Memory B cell (primary cell): ENCODE data around the gene ABCA3.
A peak's percentile ranks its signal among the peaks of the same experiment; 100 is the strongest.

Experiments
- ATAC-seq: fragments of 150-1000 bp; cut with Tn5 transposase; 2 replicates; pipeline ENCODE4 v1.10.0; 2021; ENCODE audit warnings: low read depth, mild to moderate bottlenecking, moderate library complexity
- DNase-seq, 2 donors: peaks; one replicate each; pipeline ENCODE4 v3.0.0; 2022; ENCODE audit warnings: low spot score in 2 of 2
- H3K27ac Mint-ChIP-seq: one replicate; pipeline ENCODE4 v1.8.0; 2022; ENCODE audit warnings: mild to moderate bottlenecking, moderate library complexity, mixed read lengths
- H3K27me3 Mint-ChIP-seq: one replicate; pipeline ENCODE4 v1.8.0; 2022; ENCODE audit warnings: mixed read lengths
- H3K36me3 Mint-ChIP-seq: one replicate; pipeline ENCODE4 v1.8.0; 2022; ENCODE audit warnings: mild to moderate bottlenecking, mixed read lengths
- H3K4me1 Mint-ChIP-seq: one replicate; pipeline ENCODE4 v1.8.0; 2022; ENCODE audit warnings: mixed read lengths
- H3K4me3 Mint-ChIP-seq: one replicate; pipeline ENCODE4 v1.8.0; 2022; ENCODE audit warnings: mild to moderate bottlenecking, moderate library complexity, mixed read lengths
- H3K9me3 Mint-ChIP-seq: one replicate; pipeline ENCODE4 v1.8.0; 2022; ENCODE audit warnings: mixed read lengths

The ABCA3 gene

DNA sequence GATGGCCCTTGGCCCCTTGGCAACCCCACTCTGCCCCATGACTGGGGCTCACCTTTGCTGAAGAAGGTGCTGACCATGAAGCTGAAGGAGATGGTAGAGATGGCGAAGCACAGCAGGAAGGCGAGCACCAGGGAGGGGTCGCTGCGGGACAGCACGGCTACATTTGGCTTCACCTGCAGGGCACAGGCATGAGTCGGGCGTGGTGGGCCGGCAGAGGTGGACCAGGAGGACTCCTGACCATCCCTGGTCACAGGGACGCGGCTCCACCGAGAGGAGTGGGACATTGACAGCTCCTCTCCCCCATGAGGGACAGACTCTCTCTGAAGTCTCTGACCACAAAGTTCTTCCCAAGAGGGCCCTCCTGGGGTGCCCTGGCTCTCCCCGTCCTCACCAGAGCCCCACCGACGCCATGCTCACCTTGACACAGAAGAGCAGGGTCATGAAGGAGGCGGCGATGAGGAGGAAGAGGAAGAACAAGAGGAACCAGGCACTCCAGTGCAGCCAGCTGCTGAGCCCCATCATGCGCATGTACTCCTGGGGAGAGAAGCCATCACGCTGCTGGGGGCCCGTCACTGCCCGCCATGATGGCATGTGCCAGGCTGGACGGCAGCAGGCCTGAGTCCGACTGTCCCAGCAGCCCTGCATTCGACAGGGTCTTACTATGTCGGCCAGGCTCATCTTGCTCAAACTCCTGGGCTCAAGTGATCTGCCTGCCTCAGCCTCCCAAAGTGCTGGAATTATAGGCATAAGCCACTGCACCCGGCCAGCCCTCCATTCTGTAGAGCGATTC is 23.1 kb downstream of the ABCA3 start:
- Mint-ChIP-seq H3K27ac (no peak overlapping the region), H3K4me1 (no peaks in the 10 kb centered on the region), H3K36me3 (peaks cover 9% of the 10 kb centered on the region), H3K9me3 (no peaks in the 10 kb centered on the region), H3K27me3 (peaks cover 1% of the 10 kb centered on the region), H3K4me3 (no peak overlapping the region)
- ATAC-seq (no peak), DNase-seq (no peak)

DNA sequence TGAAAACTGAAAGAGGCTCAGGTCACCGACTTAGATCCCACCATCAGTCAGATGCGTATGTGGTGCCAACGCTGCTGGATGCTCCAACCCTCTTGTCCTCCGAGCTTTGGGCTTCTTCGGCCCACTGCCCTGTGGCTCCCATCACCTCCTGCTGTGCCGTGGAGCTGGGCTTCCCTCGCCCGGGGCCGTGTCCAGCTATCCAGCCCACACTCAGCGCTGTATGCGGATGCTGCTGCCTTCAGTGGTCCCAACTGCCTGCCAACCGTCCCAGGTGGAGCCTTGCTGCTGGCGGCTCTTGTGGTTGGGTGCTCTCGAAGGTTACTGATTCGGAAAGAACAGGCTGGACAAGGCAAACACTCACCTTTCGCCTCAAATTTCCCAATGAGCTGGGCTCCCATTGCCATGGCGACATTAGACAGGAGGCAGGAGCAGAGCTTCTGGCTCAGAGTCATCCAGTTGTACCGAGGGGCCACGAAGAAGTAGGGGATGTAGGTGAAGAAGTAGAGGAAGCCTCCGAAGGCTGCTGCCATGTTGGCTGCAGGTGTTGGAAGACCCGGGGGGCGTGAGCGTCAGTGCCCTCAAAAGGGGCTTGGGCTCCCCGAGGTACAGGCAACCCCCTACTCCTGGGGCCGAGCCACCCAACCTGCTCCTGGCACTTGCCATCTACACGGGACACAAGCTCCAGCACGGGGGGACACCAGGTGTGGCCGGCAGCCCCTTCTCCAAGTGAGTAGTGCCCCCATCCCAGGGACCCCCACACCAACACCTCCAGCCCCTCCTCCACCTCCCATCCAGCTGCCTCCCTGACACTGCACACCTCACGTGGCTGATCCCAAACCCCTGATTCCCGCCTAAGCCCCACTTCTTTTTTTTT is 32.2 kb downstream of the ABCA3 start:
- DNase-seq = no peak
- H3K27ac Mint-ChIP-seq = no peak overlapping the region
- H3K4me1 Mint-ChIP-seq = no peaks in the 10 kb centered on the region
- peaks cover 4% of the 10 kb centered on the region for H3K36me3 Mint-ChIP-seq
- ATAC-seq = no peak
- no peak overlapping the region for H3K4me3 Mint-ChIP-seq
- H3K27me3 Mint-ChIP-seq = no peaks in the 10 kb centered on the region
- H3K9me3 Mint-ChIP-seq = no peaks in the 10 kb centered on the region

DNA sequence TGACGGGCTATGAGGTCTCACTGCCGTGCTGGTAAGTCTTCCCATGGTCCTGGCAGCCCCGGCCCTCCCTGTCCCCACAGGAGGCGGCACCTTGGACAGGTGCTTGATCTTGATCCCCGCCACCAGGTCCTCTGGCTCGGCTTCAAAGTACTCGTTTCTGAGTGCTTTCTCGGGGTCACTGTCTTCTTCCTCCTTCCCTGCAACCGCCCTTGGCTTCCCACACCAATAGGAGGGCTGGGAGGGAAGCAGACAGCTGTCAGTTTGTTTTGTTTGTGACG is 40.7 kb downstream of the ABCA3 start:
- H3K27me3 Mint-ChIP-seq = no peaks in the 10 kb centered on the region
- H3K27ac Mint-ChIP-seq = no peak overlapping the region
- H3K9me3 Mint-ChIP-seq = no peaks in the 10 kb centered on the region
- H3K4me3 Mint-ChIP-seq = no peak overlapping the region
- H3K36me3 Mint-ChIP-seq = no peaks in the 10 kb centered on the region
- H3K4me1 Mint-ChIP-seq = no peaks in the 10 kb centered on the region
- ATAC-seq (no peak), DNase-seq (no peak)

DNA sequence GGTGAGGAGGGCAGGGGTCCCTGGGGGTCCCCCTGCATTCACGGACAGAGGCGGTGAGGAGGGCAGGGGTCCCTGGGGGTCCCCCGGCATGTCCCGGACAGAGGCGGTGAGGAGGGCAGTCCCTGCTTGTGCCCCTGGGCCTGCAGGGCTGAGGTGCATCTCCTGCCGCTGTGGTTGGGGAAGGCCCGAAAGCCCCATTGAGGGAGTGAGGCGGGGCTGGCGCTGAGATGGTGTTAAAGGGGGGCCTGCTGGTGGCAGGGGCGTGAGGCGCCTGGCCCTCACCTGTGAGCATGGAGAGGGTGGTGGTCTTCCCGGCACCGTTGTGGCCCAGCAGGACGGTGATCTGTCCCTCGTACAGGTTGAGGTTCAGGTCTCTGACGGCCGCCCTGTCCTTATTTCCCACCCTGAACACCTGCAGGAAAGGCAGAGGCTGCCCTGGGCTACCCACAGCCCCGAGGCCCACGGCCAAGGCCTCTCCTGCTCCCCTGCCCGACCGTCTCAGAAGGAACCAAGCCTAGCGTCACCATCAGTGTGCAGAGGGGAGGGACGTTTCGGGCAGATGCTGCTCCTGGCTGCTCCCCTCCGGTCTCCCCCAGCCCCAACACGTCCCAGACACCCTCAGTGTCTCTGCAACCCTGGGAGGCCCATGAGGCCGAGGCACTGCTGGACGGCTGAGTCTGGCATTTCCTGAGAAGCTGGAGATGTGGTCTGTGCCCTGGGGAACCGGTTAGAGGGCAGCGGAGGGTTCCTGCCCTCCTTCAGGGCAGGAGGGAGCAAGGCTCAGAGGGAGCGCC is 41.2 kb downstream of the ABCA3 start:
- Mint-ChIP-seq H3K27me3 (no peaks in the 10 kb centered on the region), H3K4me1 (no peaks in the 10 kb centered on the region), H3K9me3 (no peaks in the 10 kb centered on the region), H3K4me3 (no peak overlapping the region), H3K36me3 (no peaks in the 10 kb centered on the region), H3K27ac (no peak overlapping the region)
- ATAC-seq (no peak), DNase-seq (no peak)

DNA sequence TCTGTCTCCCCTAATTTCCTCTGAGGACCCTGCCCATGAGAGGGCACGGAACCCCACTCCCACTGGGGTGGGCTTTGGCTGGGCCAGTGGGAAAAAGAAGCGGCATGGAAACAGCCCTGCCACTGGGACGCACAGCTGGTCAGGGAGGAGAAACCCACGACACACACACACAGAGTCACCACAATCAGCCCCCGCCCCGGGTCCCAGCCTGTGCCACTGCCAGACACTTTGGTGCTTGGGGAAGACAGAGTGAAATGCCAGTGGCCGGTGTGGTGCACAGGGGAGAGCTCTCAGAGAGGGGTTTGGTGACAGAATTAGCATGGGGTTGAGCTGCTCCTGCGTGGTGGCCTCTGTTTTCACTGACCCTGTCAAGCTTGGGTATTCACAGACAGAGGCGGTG is 41.9 kb downstream of the ABCA3 start:
- no peaks in the 10 kb centered on the region for H3K36me3 Mint-ChIP-seq
- H3K27me3 Mint-ChIP-seq = no peaks in the 10 kb centered on the region
- no peaks in the 10 kb centered on the region for H3K9me3 Mint-ChIP-seq
- DNase-seq = no peak
- no peak overlapping the region for H3K27ac Mint-ChIP-seq
- H3K4me1 Mint-ChIP-seq = no peaks in the 10 kb centered on the region
- ATAC-seq = no peak
- H3K4me3 Mint-ChIP-seq = no peak overlapping the region

DNA sequence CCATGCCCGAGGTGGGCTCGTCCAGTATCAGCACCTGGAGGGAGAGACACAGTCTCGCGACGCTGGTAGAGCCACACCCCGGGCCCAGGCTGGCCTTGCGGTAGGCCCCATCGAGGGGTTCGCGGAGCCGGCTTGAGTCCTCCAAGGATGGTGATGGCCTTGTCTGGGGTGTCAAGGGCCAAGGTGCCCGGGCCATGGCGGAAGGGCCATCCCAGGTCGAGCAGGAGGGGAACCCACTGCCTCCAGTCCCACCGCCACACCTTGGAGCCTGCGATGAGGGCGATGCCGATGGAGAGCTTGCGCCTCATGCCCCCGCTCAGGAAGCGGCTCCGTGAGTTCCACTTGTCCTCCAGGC is 43.0 kb downstream of the ABCA3 start:
- DNase-seq (no peak), ATAC-seq (no peak)
- Mint-ChIP-seq H3K4me3 (no peak overlapping the region), H3K27me3 (no peaks in the 10 kb centered on the region), H3K9me3 (no peaks in the 10 kb centered on the region), H3K36me3 (no peaks in the 10 kb centered on the region), H3K4me1 (no peaks in the 10 kb centered on the region), H3K27ac (no peak overlapping the region)

DNA sequence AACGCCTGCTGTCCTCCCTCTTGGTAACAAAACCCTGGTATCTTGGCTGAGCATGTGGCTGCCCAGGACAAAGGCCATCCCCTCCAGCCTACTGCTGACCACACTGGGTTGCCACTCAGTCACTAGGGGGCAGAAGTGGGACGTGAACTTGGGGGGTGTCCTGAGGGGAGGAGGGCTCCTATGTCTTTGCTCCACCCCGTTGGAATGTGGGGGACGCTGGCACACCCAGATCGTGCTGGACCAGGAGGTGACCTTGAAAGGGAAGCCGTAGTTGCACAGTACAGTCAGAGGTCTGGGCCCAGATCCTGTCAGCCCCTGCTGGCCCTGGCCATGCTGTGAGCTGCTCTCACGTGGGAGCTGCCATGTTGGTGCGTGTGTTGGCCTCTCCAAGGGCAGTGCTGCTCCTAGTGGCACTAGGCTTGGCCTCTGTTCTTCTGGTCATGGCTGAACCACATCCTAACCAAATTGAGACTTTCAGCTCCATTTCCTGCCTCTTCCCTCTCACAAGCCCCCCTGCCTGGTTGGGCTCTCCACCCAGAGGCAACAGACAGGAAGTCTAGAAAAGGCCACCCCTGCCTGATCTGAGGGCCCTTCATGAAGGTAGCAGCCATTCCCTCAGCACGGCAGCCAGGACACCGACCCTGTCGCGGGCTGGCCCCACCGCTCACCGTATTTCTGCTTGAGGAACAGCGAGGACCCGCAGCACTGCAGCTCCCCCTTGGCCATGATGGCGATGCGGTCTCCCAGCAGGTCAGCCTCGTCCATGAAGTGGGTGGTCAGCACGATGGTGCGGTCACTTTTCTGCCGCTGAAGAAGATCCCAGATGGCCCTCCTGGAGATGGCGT is 43.6 kb downstream of the ABCA3 start:
- no peak for ATAC-seq
- Mint-ChIP-seq H3K4me3 (no peak overlapping the region), H3K9me3 (no peaks in the 10 kb centered on the region), H3K36me3 (no peaks in the 10 kb centered on the region), H3K27me3 (no peaks in the 10 kb centered on the region), H3K27ac (no peak overlapping the region), H3K4me1 (no peaks in the 10 kb centered on the region)
- no peak for DNase-seq

DNA sequence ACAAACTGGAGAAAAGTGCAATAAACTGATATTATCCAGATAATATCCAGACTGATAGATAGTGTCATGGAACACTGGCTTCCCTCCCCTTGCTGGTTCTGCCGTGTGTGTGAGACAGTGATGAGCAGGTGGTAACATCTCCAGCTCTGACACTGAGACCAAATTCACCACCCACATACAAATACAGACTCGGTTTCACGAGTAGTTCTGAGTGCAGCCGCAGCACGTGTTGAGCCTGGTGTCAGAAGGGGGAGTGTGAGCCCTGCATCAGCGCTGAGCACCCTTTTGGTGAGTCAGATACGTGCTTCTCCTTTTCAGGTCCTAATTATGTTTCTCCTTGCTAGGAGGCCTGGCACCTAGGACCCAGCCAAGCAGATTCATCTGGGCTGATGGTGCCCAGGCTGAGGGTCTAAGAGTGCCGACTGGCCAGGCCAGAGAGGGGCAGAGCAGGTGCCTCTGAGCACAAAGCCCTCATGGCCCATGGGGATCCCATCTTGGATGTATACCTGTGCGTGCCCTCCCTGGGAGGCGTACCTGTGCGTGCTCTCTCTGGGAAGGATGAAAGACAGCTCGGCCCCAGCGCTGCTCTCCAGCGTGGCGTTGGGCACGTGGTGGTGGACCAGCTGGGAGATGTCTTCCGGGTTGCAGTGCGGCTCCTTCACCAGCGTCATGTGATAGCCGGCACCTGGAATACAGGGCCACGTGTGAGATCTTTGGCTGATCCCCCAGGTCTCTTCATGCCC is 45.3 kb downstream of the ABCA3 start:
- Mint-ChIP-seq H3K9me3 (no peaks in the 10 kb centered on the region), H3K27me3 (no peaks in the 10 kb centered on the region), H3K27ac (no peak overlapping the region), H3K36me3 (peaks cover 2% of the 10 kb centered on the region), H3K4me3 (no peak overlapping the region), H3K4me1 (no peaks in the 10 kb centered on the region)
- no peak for DNase-seq
- ATAC-seq = peak; percentile 68

DNA sequence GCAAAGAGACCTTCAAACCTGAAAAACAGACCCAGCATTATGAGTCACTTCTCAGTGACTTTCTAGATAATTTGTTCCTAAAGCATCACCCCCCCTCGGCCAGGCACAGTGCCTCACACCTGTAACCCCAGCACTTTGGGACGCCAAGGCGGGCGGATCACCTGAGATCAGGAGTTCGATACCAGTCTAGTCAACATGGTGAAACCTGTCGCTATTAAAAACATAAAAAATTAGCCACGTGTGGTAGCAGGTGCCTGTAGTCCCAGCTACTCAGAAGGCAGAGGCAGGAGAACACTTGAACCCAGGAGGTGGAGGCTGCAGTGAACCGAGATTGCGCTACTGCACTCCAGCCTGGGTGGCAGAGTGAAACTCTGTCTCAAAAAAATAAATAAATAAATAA is 48.3 kb downstream of the ABCA3 start:
- Mint-ChIP-seq H3K27ac (no peak overlapping the region), H3K4me3 (no peak overlapping the region), H3K27me3 (no peaks in the 10 kb centered on the region), H3K36me3 (peaks cover 2% of the 10 kb centered on the region), H3K9me3 (no peaks in the 10 kb centered on the region), H3K4me1 (no peaks in the 10 kb centered on the region)
- DNase-seq (no peak), ATAC-seq (no peak)

DNA sequence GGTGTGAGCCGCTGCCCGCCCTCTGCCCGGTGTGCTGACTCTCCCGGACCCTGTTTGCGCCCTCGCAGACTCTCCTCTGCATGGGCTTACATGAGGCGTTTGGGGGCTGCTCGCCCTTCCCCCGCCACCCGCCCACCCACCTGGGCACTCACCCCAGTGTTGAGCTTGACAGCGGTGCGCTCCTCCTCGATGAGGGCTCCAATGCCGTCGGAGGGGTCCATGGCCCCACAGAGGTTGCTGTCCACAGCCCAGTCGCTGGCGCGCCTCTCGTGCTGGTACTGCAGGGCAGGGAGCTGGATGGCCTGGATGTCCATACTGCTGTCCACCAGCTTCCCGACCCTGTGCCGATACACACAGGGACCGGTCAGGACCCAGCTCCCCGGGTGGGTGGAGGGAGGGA is 51.2 kb downstream of the ABCA3 start:
- no peak overlapping the region for H3K4me3 Mint-ChIP-seq
- no peak for ATAC-seq
- H3K9me3 Mint-ChIP-seq = no peaks in the 10 kb centered on the region

DNA sequence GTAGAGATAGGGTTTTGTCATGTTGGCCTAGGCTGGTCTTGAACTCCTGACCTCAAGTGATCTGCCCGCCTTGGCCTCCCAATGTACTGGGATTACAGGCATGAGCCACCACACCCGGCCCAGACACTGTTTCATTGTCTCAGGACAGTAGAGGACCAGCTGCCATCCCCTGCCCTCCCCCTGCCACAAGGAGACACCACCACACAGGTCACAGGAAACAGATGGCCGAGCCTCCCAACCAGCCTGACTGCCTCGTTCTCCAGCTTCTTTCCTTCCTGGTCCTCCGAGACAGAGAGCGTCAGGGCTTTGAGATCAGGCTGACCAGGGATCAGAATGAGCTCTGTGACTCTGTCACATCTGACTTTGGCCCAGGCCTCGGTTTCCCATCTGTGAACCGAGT is 51.8 kb downstream of the ABCA3 start:
- H3K27me3 Mint-ChIP-seq = peaks cover 2% of the 10 kb centered on the region
- H3K4me1 Mint-ChIP-seq = peaks cover under 1% of the 10 kb centered on the region
- peaks cover 3% of the 10 kb centered on the region for H3K36me3 Mint-ChIP-seq
- ATAC-seq (no peak), DNase-seq (no peak)
- H3K4me3 Mint-ChIP-seq = no peak overlapping the region
- H3K27ac Mint-ChIP-seq = no peak overlapping the region
- H3K9me3 Mint-ChIP-seq = no peaks in the 10 kb centered on the region

More for the DNA sequence above, 51.2 kb downstream of the ABCA3 start:
- Mint-ChIP-seq H3K36me3 (peaks cover 2% of the 10 kb centered on the region), H3K4me1 (no peaks in the 10 kb centered on the region), H3K27ac (no peak overlapping the region), H3K27me3 (no peaks in the 10 kb centered on the region)
- DNase-seq = no peak

DNA sequence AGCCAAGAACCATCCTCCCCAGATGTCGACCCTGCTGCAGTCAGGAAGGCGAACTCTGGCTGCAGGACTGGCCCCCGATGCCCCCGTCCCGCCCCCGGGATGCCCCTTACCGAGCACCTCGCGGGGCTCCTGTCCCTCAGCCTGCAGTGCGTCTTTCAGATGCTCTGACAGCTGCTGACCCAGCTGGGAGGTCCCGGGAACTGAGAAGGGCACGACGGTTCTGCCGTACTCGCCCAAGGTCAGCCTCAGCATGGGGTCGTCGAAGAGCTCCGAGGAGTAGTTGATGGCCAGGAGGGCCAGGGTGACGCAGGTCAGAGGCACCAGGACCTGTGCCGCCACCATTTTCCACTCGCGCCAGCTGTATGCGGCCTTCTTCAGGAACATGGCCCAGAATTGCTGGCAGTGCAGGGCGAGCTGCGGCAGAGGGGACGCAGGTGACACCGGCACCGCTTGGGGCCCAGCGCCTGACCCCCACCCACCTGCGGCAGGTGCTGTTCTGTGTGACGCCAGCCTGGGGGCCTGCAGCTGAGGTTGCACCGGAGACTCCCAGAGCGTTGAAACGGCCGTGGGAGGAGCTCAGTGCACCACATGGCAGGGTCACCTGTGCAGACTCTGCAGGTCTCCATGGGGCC is 52.5 kb downstream of the ABCA3 start:
- DNase-seq (no peak), ATAC-seq (no peak)
- H3K27ac Mint-ChIP-seq = no peak overlapping the region
- peaks cover 2% of the 10 kb centered on the region for H3K4me1 Mint-ChIP-seq
- peaks cover 4% of the 10 kb centered on the region for H3K27me3 Mint-ChIP-seq
- H3K9me3 Mint-ChIP-seq = no peaks in the 10 kb centered on the region
- no peak overlapping the region for H3K4me3 Mint-ChIP-seq
- H3K36me3 Mint-ChIP-seq = peaks cover 5% of the 10 kb centered on the region

DNA sequence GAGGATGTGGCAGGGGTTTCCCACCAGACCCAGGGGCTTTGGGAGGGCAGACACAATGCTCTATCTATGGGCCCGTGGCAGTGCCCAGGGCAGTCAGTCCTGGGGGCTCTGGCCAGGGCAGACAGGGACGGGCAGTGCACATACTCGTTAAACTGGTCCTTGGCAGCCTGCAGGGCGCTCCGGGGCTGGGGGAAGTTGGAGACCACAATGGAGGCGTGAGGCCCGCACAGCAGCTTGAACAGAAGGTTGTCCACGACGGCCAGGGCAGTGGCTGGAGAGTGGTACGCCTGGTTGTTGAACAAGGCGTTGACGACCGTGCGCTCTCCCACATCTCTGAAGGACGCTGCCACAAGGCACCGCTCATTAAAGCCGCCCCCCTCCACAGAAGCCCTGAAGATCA is 54.0 kb downstream of the ABCA3 start:
- H3K4me3 Mint-ChIP-seq = no peak overlapping the region
- ATAC-seq (no peak), DNase-seq (no peak)
- H3K36me3 Mint-ChIP-seq = peaks cover 5% of the 10 kb centered on the region
- H3K27ac Mint-ChIP-seq = no peak overlapping the region
- H3K27me3 Mint-ChIP-seq = peaks cover 4% of the 10 kb centered on the region
- H3K4me1 Mint-ChIP-seq = peaks cover 2% of the 10 kb centered on the region
- no peaks in the 10 kb centered on the region for H3K9me3 Mint-ChIP-seq
